ENCODE measurements around the gene EXOC7. TPM values are rescaled to one million over a fixed set of nuclear protein-coding genes. Genes with fewer than 3 reads are reported as not detected.

EXOC7 gene, protein sequence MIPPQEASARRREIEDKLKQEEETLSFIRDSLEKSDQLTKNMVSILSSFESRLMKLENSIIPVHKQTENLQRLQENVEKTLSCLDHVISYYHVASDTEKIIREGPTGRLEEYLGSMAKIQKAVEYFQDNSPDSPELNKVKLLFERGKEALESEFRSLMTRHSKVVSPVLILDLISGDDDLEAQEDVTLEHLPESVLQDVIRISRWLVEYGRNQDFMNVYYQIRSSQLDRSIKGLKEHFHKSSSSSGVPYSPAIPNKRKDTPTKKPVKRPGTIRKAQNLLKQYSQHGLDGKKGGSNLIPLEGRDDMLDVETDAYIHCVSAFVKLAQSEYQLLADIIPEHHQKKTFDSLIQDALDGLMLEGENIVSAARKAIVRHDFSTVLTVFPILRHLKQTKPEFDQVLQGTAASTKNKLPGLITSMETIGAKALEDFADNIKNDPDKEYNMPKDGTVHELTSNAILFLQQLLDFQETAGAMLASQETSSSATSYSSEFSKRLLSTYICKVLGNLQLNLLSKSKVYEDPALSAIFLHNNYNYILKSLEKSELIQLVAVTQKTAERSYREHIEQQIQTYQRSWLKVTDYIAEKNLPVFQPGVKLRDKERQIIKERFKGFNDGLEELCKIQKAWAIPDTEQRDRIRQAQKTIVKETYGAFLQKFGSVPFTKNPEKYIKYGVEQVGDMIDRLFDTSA
- polyA plus RNA-seq: 60.6 to 90.9 TPM (median 61.0 TPM) in 3 replicates
- 46.9 TPM for polyA plus RNA-seq (2011; ENCODE audit: low read depth)
- 51.9 and 61.5 TPM in 2 replicates for polyA plus RNA-seq (2011; cell fraction: cytosol; rRNA removed)
- polyA plus RNA-seq (2011; cell fraction: nucleus; rRNA removed): 105 and 135 TPM in 2 replicates
- polyA plus RNA-seq (2012; ENCODE audit: low replicate concordance): 44.4 and 69.8 TPM in 2 replicates
- 108 to 188 TPM (median 120 TPM) in 3 replicates for polyA minus RNA-seq
- polyA minus RNA-seq (2011; cell fraction: cytosol; rRNA and poly(A)+ RNA removed): 93.4 TPM
- 63.0 and 91.8 TPM in 2 replicates for polyA minus RNA-seq (2011; cell fraction: nucleus; rRNA and poly(A)+ RNA removed)

GRCh38 chr17:76103274-76104139 is at the start of gene EXOC7:
TSS of gene EXOC7 (minus strand) at chr17:76103787. CDS start at chr17:76103692, 95 bp downstream.
- Histone ChIP-seq H3K4me2 (ENCODE audit: control insufficient read depth, extremely low read depth, insufficient read depth, low read depth, low read length) (peak within 1 kb of the TSS; percentile 100), H3K9me1 (ENCODE audit: control insufficient read depth, extremely low read depth, insufficient read depth, low read length) (no peaks in the 10 kb centered on the region), H3K79me2 (ENCODE audit: control insufficient read depth, insufficient read depth, low read length) (peaks cover 16% of the 10 kb centered on the region), H3K9me3 (ENCODE audit: control insufficient read depth, low read depth, low read length) (no peaks in the 10 kb centered on the region), H2AFZ (ENCODE audit: control insufficient read depth, low read length) (peak within 1 kb of the TSS; percentile 99), H4K20me1 (ENCODE audit: control insufficient read depth, extremely low read depth, insufficient read depth, low read length) (no peaks in the 10 kb centered on the region), H3K27me3 (ENCODE audit: control insufficient read depth, extremely low read depth, insufficient read depth, low read length) (no peaks in the 10 kb centered on the region), H3K27ac (ENCODE audit: control insufficient read depth, insufficient read depth, low read length) (peak within 1 kb of the TSS; percentile 71), H3K9ac (ENCODE audit: control insufficient read depth, extremely low read depth, insufficient read depth, low read length) (peak within 1 kb of the TSS; percentile 83), H3K4me3 (ENCODE audit: control insufficient read depth in 2 of 3, extremely low read depth in 1 of 3, insufficient read depth in 2 of 3, low read depth in 1 of 3, low read length in 3 of 3) (peak within 1 kb of the TSS; percentile 81 to 98 (median 94)), H3K36me3 (ENCODE audit: control insufficient read depth in 2 of 2, extremely low read depth in 1 of 2, insufficient read depth in 2 of 2, low read length in 2 of 2) (peaks cover 7 to 9% of the 10 kb centered on the region in 2 experiments), H3K4me1 (ENCODE audit: control insufficient read depth, extremely low read depth, insufficient read depth, low read length) (peaks cover 6% of the 10 kb centered on the region)
- FAIRE-seq (no peak), DNase-seq (ENCODE audit: low read depth, low spot score) (peak; percentile 59)
- dilution Hi-C loops (cut with MboI; ENCODE audit: extremely low pct_ligation_motif_present, low sequenced_read_pairs): no loop called here
- TF ChIP-seq, protein P1, sequence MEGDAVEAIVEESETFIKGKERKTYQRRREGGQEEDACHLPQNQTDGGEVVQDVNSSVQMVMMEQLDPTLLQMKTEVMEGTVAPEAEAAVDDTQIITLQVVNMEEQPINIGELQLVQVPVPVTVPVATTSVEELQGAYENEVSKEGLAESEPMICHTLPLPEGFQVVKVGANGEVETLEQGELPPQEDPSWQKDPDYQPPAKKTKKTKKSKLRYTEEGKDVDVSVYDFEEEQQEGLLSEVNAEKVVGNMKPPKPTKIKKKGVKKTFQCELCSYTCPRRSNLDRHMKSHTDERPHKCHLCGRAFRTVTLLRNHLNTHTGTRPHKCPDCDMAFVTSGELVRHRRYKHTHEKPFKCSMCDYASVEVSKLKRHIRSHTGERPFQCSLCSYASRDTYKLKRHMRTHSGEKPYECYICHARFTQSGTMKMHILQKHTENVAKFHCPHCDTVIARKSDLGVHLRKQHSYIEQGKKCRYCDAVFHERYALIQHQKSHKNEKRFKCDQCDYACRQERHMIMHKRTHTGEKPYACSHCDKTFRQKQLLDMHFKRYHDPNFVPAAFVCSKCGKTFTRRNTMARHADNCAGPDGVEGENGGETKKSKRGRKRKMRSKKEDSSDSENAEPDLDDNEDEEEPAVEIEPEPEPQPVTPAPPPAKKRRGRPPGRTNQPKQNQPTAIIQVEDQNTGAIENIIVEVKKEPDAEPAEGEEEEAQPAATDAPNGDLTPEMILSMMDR (optimal IDR thresholded peaks at IDR 0.05 in 1 of 3, IDR thresholded peaks at IDR 0.05 in 1 of 3, conservative IDR thresholded peaks at IDR 0.05 in 1 of 3; ENCODE audit: extremely low read depth in 1 of 3, insufficient read depth in 2 of 3, low read length in 3 of 3): peak in 1 of 3 experiments; percentile 6
- TF ChIP-seq EZH2 (IDR thresholded peaks at IDR 0.05; ENCODE audit: low read length): no peak

- Histone ChIP-seq H2AFZ (ENCODE audit: control insufficient read depth, low read length) (no peak overlapping the region), H3K9me1 (ENCODE audit: control insufficient read depth, extremely low read depth, insufficient read depth, low read length) (no peaks in the 10 kb centered on the region), H3K27me3 (ENCODE audit: control insufficient read depth, extremely low read depth, insufficient read depth, low read length) (peaks cover 13% of the 10 kb centered on the region), H3K27ac (ENCODE audit: control insufficient read depth, insufficient read depth, low read length) (no peak overlapping the region), H3K79me2 (ENCODE audit: control insufficient read depth, insufficient read depth, low read length) (no peaks in the 10 kb centered on the region), H4K20me1 (ENCODE audit: control insufficient read depth, extremely low read depth, insufficient read depth, low read length) (no peaks in the 10 kb centered on the region), H3K9me3 (ENCODE audit: control insufficient read depth, low read depth, low read length) (no peaks in the 10 kb centered on the region), H3K4me1 (ENCODE audit: control insufficient read depth, extremely low read depth, insufficient read depth, low read length) (no peaks in the 10 kb centered on the region), H3K36me3 (ENCODE audit: control insufficient read depth in 2 of 2, extremely low read depth in 1 of 2, insufficient read depth in 2 of 2, low read length in 2 of 2) (no peaks in the 10 kb centered on the region), H3K4me3 (ENCODE audit: control insufficient read depth in 2 of 3, extremely low read depth in 1 of 3, insufficient read depth in 2 of 3, low read depth in 1 of 3, low read length in 3 of 3) (no peak overlapping the region), H3K4me2 (ENCODE audit: control insufficient read depth, extremely low read depth, insufficient read depth, low read depth, low read length) (no peak overlapping the region), H3K9ac (ENCODE audit: control insufficient read depth, extremely low read depth, insufficient read depth, low read length) (no peak overlapping the region)
- DNase-seq (ENCODE audit: low read depth, low spot score): no peak
- dilution Hi-C loops (cut with MboI; ENCODE audit: extremely low pct_ligation_motif_present, low sequenced_read_pairs): no loop called here
- FAIRE-seq: no peak
- TF ChIP-seq EZH2 (IDR thresholded peaks at IDR 0.05; ENCODE audit: low read length): no peak
- TF ChIP-seq, protein P1 (optimal IDR thresholded peaks at IDR 0.05 in 1 of 3, IDR thresholded peaks at IDR 0.05 in 1 of 3, conservative IDR thresholded peaks at IDR 0.05 in 1 of 3; ENCODE audit: extremely low read depth in 1 of 3, insufficient read depth in 2 of 3, low read length in 3 of 3): no peak
Observed at GRCh38 chr17:76153202-76153601, 49.6 kb upstream of the EXOC7 start.

Measured in keratinocyte (primary cell).